ENCODE results near the gene PTPN13.
"Not testable (repeated sequence)": the region's sequence is repeated elsewhere in the genome, so short reads cannot be mapped to it uniquely, and the experiment has no call there.

PTPN13 gene

DNA sequence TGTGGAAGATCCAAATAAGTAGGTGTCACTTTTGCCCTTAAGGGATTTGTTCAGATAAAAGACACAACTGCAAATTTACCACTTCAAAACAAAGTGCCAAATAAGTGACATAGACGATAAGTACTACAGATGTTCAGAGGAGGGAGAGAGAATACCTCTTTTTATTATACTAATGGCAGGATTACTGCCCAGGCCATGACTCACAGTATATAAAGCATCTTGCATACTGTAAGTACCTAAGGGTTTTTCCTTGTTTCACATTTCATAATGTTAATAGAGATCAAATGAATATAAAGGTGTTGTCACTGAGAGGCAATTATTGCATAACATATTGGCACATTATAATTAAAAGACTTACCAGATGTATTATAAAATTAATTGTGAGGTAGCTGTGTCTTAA lies 46.4 kb downstream of the PTPN13 start:
- Mint-ChIP-seq H3K27me3 (no peaks in the 10 kb centered on the region), H3K4me3 (no peak overlapping the region), H3K36me3 (ENCODE audit: insufficient read depth) (peaks cover 2% of the 10 kb centered on the region), H3K9me3 (peaks cover 0 to 8% of the 10 kb centered on the region in 2 donors), H3K4me1 (ENCODE audit: low read depth in 2 of 2) (peaks cover 0 to 3% of the 10 kb centered on the region in 2 donors), H3K27ac (no peak overlapping the region)
- DNase-seq: no peak
- no peak for ATAC-seq (replicated peaks)

DNA sequence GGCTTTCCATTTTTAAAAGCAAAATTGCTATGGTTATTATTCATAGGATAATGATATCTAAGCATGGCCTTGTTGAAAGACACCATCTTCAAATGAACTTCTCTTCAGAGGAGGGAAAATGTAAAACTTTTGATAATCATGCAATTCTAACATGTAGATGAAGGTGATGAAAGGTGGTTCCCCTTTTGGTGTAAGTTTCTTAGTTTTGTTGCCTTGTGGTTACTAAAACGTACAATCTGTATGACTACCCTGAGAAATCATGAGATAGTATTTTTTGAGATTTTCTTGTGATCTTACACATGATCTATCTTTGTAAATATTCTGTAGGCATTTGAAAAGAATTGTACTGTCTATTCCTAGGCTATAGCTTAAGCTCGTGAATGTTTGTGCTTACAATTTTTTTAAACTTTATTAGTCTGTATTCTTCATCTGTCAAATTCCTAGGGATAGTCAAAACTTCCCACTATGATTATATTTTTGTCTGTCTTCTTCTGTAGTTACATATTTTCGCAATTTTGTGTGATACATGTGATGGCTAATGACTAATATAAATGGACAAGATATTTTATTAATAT lies 47.5 kb downstream of the PTPN13 start:
- Mint-ChIP-seq H3K9me3 (peaks cover 0 to 5% of the 10 kb centered on the region in 2 donors), H3K36me3 (ENCODE audit: insufficient read depth) (peaks cover 2% of the 10 kb centered on the region), H3K27ac (no peak overlapping the region), H3K27me3 (no peaks in the 10 kb centered on the region), H3K4me1 (ENCODE audit: low read depth in 2 of 2) (peaks cover 0 to 3% of the 10 kb centered on the region in 2 donors), H3K4me3 (no peak overlapping the region)
- DNase-seq (no peak), ATAC-seq (replicated peaks) (no peak)

DNA sequence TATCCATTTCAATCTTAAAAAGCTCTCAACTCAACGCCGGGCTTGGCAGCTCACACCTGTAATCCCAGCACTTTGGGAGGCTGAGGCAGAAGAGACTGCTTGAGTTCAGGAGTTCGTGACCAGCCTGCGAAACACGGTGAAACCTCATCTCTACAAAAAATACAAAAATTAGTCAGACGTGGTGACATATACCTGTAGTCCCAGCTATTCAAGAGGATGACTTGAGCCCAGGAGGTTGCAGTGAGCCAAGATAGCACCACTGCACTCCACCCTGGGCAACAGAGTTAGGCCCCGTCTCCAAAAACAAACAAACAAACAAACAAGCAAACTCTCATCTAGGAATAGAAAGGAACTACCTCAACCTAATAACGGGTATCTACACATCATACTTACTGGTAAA lies 50.8 kb downstream of the PTPN13 start:
- H3K27me3 Mint-ChIP-seq: no peaks in the 10 kb centered on the region
- peaks cover 0 to 3% of the 10 kb centered on the region in 2 donors for H3K4me1 Mint-ChIP-seq (ENCODE audit: low read depth in 2 of 2)
- peaks cover 2% of the 10 kb centered on the region for H3K36me3 Mint-ChIP-seq (ENCODE audit: insufficient read depth)
- no peak for DNase-seq
- no peak for ATAC-seq (replicated peaks)
- peaks cover 0 to 4% of the 10 kb centered on the region in 2 donors for H3K9me3 Mint-ChIP-seq
- H3K27ac Mint-ChIP-seq: peak overlapping the region in 1 of 2 donors; percentile 11
- no peak overlapping the region for H3K4me3 Mint-ChIP-seq

DNA sequence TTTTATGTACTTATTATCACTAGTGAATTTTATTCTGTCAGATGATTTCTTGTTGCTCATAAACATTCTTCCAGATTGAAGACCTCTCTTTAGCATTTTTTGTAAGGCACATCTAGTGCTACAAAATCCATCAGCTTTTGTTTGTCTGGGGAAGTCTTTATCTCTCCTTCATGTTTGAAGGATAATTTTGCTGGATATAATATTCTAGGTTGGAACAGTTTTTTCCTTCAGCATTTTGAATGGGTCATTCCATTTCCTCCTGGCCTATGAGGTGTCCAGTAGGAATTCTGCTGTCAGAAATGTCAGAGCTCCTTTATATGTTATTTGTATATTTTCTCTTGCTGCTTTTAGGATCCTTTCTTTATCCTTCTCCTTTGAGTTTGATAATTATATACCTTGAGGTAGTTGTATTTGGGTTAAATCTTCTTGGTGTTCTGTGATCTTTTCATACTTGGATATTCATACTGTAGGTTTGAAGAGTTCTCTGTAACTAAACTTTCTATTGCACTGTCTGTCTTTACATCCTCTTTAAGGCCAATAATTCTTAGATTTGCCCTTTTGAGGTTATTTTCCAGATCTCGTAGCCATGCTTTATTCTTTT lies 58.3 kb downstream of the PTPN13 start:
- Mint-ChIP-seq H3K4me3 (no peak overlapping the region), H3K27me3 (no peaks in the 10 kb centered on the region), H3K4me1 (ENCODE audit: low read depth in 2 of 2) (peaks cover 0 to 1% of the 10 kb centered on the region in 2 donors), H3K36me3 (ENCODE audit: insufficient read depth) (peaks cover 3% of the 10 kb centered on the region), H3K27ac (no peak overlapping the region), H3K9me3 (peaks cover 0 to 13% of the 10 kb centered on the region in 2 donors)
- DNase-seq (no peak), ATAC-seq (replicated peaks) (no peak)

DNA sequence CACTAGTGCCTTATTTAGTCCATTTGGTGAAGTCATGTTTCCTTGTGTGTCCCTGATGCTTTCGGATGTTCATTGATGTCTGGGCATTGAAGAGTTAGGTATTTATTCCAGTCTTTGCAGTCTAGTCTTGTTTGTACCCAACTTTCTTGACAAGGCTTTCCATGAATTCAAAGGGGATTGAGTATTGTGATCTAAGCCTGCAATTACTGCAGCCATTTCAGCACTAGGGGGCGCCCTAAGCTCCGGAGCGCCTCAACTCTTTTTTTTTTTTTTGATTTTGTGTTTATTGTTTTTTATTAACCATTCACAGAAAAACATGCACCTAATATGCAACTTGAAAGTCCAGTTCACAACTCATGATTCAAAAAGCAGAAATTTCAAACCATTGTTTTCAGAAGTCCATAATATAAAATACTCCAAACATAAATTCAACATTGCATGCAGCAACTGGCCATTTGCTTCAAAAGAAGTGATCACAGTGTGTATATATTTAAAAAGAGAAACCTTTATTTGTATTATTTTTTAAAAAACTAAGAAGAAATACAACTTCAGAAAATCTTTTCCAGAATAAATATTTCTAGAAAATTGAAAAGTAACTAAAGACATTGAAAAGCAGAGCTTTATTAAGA lies 59.2 kb downstream of the PTPN13 start:
- Mint-ChIP-seq H3K27me3 (no peaks in the 10 kb centered on the region), H3K4me3 (no peak overlapping the region), H3K9me3 (peaks cover 0 to 16% of the 10 kb centered on the region in 2 donors), H3K27ac (no peak overlapping the region), H3K4me1 (ENCODE audit: low read depth in 2 of 2) (peaks cover 0 to 5% of the 10 kb centered on the region in 2 donors), H3K36me3 (ENCODE audit: insufficient read depth) (peaks cover 3% of the 10 kb centered on the region)
- DNase-seq: no peak
- ATAC-seq (replicated peaks): no peak

DNA sequence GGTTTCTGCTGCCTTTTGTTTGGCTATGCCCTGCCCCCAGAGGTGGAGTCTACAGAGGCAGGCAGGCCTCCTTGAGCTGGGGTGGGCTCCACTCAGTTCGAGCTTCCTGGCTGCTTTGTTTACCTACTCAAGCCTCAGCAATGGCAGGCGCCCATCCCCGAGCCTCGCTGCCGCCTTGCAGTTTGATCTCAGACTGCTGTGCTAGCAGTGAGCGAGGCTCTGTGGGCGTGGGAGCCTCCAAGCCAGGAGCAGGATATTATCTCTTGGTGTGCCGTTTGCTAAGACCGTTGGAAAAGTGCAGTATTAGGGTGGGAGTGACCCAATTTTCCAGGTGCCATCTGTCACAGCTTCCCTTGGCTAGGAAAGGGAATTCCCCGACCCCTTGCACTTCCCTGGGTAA lies 62.7 kb downstream of the PTPN13 start:
- H3K27ac Mint-ChIP-seq; ATAC-seq (replicated peaks); DNase-seq; H3K27me3 Mint-ChIP-seq; H3K36me3 Mint-ChIP-seq (ENCODE audit: insufficient read depth); H3K4me1 Mint-ChIP-seq (ENCODE audit: low read depth in 2 of 2); H3K4me3 Mint-ChIP-seq: not testable (repeated sequence)
- H3K9me3 Mint-ChIP-seq: peaks cover 0 to 13% of the 10 kb centered on the region in 2 donors

DNA sequence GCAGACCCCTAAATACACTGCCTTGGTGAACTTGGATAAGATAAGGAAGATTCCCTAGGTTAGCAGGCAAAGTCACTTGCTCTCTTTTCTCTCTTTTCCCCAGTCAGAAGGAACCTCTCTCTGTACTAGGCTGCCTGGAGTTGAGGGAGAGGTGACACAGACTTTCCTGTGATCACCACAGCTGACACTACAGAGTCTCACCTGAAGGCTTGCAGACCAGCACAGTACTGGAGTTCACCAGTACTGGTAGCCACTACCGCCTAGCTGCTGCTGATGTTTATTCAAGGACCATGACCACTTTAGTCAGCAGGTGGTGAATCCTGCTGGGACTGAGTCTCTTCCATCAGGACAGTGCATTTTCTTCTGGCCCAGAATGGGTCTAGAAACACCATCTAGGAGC lies 63.3 kb downstream of the PTPN13 start:
- H3K27me3 Mint-ChIP-seq: no peaks in the 10 kb centered on the region
- no peak overlapping the region for H3K4me3 Mint-ChIP-seq
- H3K27ac Mint-ChIP-seq: no peak overlapping the region
- ATAC-seq (replicated peaks): no peak
- peaks cover 0 to 5% of the 10 kb centered on the region in 2 donors for H3K4me1 Mint-ChIP-seq (ENCODE audit: low read depth in 2 of 2)
- DNase-seq: no peak
- H3K9me3 Mint-ChIP-seq: peaks cover 0 to 13% of the 10 kb centered on the region in 2 donors
- no peaks in the 10 kb centered on the region for H3K36me3 Mint-ChIP-seq (ENCODE audit: insufficient read depth)

DNA sequence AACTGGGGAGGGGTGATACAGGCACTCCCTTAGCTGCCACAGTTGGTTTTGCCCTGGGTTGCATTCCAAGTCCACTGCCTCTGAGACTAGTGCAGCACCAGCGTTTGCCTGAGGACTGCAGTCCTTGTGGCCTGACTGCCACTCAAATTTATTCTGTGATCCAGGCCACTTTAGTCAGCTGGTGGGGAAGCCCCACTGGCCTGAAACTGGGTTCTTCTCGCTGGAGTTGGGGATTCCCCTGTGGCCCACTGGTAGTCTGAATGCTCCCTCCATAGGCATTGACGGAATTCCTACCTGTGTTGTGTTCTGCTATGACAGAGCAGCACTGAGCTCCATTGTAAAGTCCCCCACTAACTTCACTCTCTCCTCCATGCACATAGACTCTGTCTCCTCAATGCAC lies 63.8 kb downstream of the PTPN13 start:
- H3K27ac Mint-ChIP-seq: no peak overlapping the region
- no peaks in the 10 kb centered on the region for H3K27me3 Mint-ChIP-seq
- H3K4me1 Mint-ChIP-seq (ENCODE audit: low read depth in 2 of 2): peaks cover 0 to 5% of the 10 kb centered on the region in 2 donors
- no peak for DNase-seq
- no peak overlapping the region for H3K4me3 Mint-ChIP-seq
- H3K36me3 Mint-ChIP-seq (ENCODE audit: insufficient read depth): no peaks in the 10 kb centered on the region
- H3K9me3 Mint-ChIP-seq: peaks cover 0 to 10% of the 10 kb centered on the region in 2 donors
- ATAC-seq (replicated peaks): peak; percentile 26

DNA sequence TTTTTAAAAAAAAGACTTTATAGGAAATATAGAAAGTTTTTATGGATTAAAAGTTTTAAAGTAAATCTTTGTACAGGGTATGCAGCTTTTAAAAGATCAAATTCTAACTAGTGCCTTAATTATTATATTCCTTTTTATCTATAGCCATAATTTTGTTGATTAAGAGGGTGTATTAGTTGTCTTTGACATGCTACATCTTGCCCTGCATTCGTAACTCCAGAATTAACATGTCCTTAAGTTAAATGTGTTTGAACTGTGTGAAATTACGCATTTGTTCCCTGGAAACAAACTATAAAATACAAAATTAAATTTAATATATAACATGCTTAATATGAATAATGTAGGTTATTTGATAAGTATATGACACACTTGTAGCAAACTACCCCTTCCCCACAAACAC lies 66.3 kb downstream of the PTPN13 start:
- H3K4me1 Mint-ChIP-seq (ENCODE audit: low read depth in 2 of 2): peaks cover 0 to 5% of the 10 kb centered on the region in 2 donors
- H3K36me3 Mint-ChIP-seq (ENCODE audit: insufficient read depth): no peaks in the 10 kb centered on the region
- no peak overlapping the region for H3K4me3 Mint-ChIP-seq
- no peak for DNase-seq
- no peak overlapping the region for H3K27ac Mint-ChIP-seq
- no peaks in the 10 kb centered on the region for H3K27me3 Mint-ChIP-seq
- ATAC-seq (replicated peaks): no peak
- peaks cover 0 to 10% of the 10 kb centered on the region in 2 donors for H3K9me3 Mint-ChIP-seq

DNA sequence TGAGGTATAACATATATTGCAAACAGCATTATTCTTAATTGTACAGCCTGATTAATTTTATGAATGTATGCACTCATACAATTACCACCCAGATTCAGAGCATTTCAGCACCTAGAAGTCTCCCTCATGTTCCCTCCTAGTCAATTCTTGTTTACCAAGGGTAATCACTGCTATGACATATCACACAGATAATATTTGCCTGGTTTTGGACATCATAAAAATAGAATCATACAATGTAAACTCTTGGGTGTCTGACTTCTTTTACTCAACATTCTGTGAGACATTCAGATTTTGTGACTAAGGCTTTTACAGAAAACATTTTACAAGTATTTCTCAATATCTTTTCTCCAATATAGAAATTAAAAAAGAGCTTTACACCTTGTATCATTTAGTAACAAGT lies 66.9 kb downstream of the PTPN13 start:
- Mint-ChIP-seq H3K27ac (no peak overlapping the region), H3K27me3 (no peaks in the 10 kb centered on the region), H3K9me3 (peaks cover 0 to 7% of the 10 kb centered on the region in 2 donors)

DNA sequence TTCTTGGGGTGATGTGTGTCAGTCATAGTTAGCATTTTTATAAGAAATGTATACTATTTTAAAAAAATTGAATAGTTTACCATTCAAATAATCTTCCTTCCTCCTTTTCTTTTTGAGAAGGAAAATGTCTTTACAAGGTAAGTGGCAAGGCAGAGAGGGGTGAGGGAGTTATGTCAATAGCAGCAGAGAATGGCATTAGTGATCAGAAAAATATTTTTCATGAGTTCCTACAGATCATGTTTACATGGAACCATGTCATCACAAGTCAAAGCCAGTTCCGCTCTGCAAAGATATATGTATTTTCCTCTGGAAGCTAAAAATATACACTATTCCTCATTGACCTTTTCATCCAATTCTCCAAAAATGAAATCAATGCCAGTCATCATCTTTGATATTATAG lies 67.3 kb downstream of the PTPN13 start:
- Mint-ChIP-seq H3K4me3 (no peak overlapping the region), H3K27ac (no peak overlapping the region), H3K36me3 (ENCODE audit: insufficient read depth) (no peaks in the 10 kb centered on the region), H3K4me1 (ENCODE audit: low read depth in 2 of 2) (peaks cover 0 to 5% of the 10 kb centered on the region in 2 donors), H3K27me3 (no peaks in the 10 kb centered on the region), H3K9me3 (peaks cover 0 to 7% of the 10 kb centered on the region in 2 donors)
- ATAC-seq (replicated peaks) (no peak), DNase-seq (no peak)

More for the DNA sequence above, 66.9 kb downstream of the PTPN13 start:
- DNase-seq (no peak), ATAC-seq (replicated peaks) (no peak)
- Mint-ChIP-seq H3K4me3 (no peak overlapping the region), H3K4me1 (ENCODE audit: low read depth in 2 of 2) (peaks cover 0 to 5% of the 10 kb centered on the region in 2 donors), H3K36me3 (ENCODE audit: insufficient read depth) (no peaks in the 10 kb centered on the region)

DNA sequence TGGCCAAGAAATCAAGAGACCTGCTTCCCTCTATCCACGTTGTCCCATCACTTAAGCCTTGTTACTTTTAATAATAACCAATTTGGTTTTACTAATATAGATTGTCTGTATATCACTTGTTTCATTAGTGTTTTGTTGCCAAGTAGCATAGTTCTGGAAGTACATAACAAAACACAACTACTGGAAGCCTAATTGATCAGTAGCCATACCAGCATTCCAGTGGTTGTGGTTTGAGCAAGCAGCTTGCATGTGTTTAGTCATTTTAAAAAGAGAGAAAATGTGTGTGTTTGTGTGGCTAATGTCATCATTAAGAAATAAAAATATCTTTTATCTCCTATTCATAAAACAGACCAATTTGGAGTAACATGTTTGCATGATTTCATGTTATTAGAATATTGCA lies 70.8 kb downstream of the PTPN13 start:
- Mint-ChIP-seq H3K27ac (no peak overlapping the region), H3K4me3 (no peak overlapping the region), H3K36me3 (ENCODE audit: insufficient read depth) (no peaks in the 10 kb centered on the region), H3K4me1 (ENCODE audit: low read depth in 2 of 2) (no peaks in the 10 kb centered on the region), H3K9me3 (peaks cover 0 to 2% of the 10 kb centered on the region in 2 donors), H3K27me3 (no peaks in the 10 kb centered on the region)
- no peak for DNase-seq
- no peak for ATAC-seq (replicated peaks)

DNA sequence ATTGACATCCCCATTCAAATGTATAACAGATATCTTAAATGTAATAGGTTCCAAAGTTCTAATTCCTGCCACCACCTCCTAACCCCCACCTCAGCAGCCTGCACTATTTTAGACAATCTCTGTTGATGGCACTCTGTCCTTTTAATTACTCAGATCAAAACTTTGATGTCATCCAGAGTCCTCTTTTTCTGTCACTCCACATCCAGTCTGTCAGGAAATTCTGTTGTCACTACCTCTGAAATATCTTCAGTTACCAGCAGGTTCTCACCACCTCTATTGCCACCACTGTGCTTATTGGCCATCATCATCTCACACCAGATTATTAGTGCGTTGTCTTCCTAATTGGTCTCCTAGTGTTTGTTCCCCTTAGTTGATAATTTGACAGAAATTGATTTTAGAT lies 76.2 kb downstream of the PTPN13 start:
- Mint-ChIP-seq H3K36me3 (ENCODE audit: insufficient read depth) (no peaks in the 10 kb centered on the region), H3K9me3 (peaks cover 0 to 2% of the 10 kb centered on the region in 2 donors), H3K4me1 (ENCODE audit: low read depth in 2 of 2) (no peaks in the 10 kb centered on the region), H3K27ac (no peak overlapping the region), H3K4me3 (no peak overlapping the region), H3K27me3 (no peaks in the 10 kb centered on the region)
- no peak for DNase-seq
- no peak for ATAC-seq (replicated peaks)

DNA sequence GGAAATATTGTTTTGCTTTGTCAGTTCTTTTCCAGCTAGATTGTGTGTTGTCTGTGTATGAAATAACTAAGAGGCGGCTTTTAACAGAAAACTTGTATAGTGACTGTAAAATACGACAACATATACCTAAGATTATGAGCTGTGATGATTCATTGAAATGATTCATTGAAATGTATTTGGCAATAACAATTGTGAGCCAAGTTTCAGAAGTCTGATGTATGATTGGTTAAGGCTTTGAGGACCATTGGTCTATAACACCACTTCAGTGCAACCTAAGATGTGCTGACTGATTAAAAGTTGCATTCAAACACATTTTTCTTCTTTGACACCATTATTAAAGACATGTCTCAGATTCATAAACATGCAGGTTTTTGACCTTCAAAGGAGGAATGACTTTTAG lies 76.6 kb downstream of the PTPN13 start:
- Mint-ChIP-seq H3K4me3 (no peak overlapping the region), H3K9me3 (peaks cover 0 to 2% of the 10 kb centered on the region in 2 donors), H3K36me3 (ENCODE audit: insufficient read depth) (no peaks in the 10 kb centered on the region), H3K4me1 (ENCODE audit: low read depth in 2 of 2) (no peaks in the 10 kb centered on the region), H3K27ac (no peak overlapping the region), H3K27me3 (no peaks in the 10 kb centered on the region)
- ATAC-seq (replicated peaks): no peak
- no peak for DNase-seq
